HUES48 (cell line): ENCODE measurements around the gene PPP1R13B.
A peak's percentile ranks its signal among the peaks of the same experiment; 100 is the strongest.

Experiments
- H3K27ac ChIP-seq: one replicate; pipeline ENCODE4 v1.7.0; 2013; ENCODE audit warnings: low read depth, low read length, inconsistent platforms
- H3K27me3 ChIP-seq: 2 replicates; pipeline ENCODE4 v1.6.1; 2013; ENCODE audit warnings: mild to moderate bottlenecking, low read length; ENCODE audit not compliant: control insufficient read depth, insufficient read depth
- H3K36me3 ChIP-seq: 2 replicates; pipeline ENCODE4 v1.6.1; 2013; ENCODE audit warnings: low read length; ENCODE audit not compliant: control insufficient read depth, insufficient read depth
- H3K4me1 ChIP-seq: 2 replicates; pipeline ENCODE4 v1.6.1; 2013; ENCODE audit warnings: mild to moderate bottlenecking, low read length; ENCODE audit not compliant: control insufficient read depth, insufficient read depth
- H3K4me3 ChIP-seq: 2 replicates; pipeline ENCODE4 v1.5.1; 2013; ENCODE audit warnings: mild to moderate bottlenecking, low read depth, low read length
- H3K9ac ChIP-seq: 2 replicates; pipeline ENCODE4 v1.6.1; 2013; ENCODE audit warnings: mild to moderate bottlenecking, low read depth, low read length, moderate library complexity
- H3K9me3 ChIP-seq: 2 replicates; pipeline ENCODE4 v1.6.1; 2013; ENCODE audit warnings: low read length; ENCODE audit not compliant: control insufficient read depth, insufficient read depth

The PPP1R13B gene, protein sequence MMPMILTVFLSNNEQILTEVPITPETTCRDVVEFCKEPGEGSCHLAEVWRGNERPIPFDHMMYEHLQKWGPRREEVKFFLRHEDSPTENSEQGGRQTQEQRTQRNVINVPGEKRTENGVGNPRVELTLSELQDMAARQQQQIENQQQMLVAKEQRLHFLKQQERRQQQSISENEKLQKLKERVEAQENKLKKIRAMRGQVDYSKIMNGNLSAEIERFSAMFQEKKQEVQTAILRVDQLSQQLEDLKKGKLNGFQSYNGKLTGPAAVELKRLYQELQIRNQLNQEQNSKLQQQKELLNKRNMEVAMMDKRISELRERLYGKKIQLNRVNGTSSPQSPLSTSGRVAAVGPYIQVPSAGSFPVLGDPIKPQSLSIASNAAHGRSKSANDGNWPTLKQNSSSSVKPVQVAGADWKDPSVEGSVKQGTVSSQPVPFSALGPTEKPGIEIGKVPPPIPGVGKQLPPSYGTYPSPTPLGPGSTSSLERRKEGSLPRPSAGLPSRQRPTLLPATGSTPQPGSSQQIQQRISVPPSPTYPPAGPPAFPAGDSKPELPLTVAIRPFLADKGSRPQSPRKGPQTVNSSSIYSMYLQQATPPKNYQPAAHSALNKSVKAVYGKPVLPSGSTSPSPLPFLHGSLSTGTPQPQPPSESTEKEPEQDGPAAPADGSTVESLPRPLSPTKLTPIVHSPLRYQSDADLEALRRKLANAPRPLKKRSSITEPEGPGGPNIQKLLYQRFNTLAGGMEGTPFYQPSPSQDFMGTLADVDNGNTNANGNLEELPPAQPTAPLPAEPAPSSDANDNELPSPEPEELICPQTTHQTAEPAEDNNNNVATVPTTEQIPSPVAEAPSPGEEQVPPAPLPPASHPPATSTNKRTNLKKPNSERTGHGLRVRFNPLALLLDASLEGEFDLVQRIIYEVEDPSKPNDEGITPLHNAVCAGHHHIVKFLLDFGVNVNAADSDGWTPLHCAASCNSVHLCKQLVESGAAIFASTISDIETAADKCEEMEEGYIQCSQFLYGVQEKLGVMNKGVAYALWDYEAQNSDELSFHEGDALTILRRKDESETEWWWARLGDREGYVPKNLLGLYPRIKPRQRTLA

DNA sequence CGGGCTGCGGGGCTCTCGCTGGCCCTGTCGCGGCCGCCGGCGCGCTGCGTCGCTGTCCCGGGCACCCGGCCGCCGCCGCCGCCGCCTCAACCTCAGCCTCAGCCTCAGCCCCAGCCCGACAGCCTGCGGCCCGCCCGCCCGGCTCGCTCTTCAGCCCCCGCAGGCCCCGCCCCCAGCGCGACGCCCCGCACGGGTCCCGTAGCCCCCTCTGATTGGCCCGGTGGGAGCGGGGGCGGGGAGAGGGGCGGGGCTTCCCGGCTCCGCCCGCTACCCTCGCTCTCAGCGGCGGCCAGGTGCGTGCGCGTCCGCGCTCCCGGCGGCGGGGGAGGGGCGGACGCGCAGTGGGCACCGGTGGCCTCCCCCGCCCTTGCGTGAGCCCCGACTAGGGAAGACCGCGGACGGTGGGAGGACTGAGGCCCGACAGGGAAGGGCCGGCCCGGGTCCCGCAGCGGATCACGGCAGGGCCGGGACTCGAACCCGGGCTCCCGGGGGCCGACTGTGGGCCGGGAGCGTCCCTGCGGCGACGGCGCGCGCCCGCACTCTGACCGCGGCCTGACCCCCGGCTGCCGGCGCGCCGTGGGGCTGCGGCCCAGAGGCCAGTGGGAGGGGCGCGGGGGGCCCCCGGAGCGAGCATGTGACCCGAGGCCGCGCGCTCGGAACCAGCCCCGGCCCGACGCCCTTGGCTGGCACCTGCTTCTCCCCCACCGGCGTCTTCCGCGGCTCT lies at the start of gene PPP1R13B:
Gene PPP1R13B (minus strand): TSS at position 125 of the 724 bp plus-strand sequence. CDS start 268 bp downstream, outside the sequence.
- Histone ChIP-seq H3K27ac (no peak within 1 kb of the TSS), H3K9me3 (no peaks in the 10 kb centered on the region), H3K4me3 (peak within 1 kb of the TSS; percentile 79)

DNA sequence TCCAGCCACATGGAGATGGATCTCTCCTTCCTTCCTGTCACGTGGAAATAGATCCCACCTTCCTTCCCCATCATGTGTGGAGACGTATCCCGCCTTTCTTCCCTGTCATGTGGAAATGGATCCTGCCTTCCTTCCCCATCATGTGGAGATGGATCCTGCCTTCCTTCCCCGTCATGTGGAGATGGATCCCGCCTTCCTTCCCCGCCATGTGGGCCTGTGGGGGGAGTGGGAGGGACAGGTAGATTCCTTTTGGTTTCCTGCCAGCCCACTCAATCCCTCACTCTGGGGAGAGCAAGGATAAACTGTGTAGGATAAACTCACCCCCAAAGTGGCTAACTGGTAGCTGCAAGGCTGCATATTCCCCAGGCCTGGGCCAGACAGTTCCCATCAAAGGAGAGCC lies 49.2 kb upstream of the PPP1R13B start:
- 0 out of 2 replicates have a peak, but pooled peaks cover 3% of the 10 kb centered on the region for H3K9me3 ChIP-seq
- H3K27ac ChIP-seq: no peak overlapping the region
- no peak overlapping the region for H3K9ac ChIP-seq
- no peaks in the 10 kb centered on the region for H3K27me3 ChIP-seq
- H3K4me3 ChIP-seq: no peak overlapping the region
- H3K36me3 ChIP-seq: no peaks in the 10 kb centered on the region
- H3K4me1 ChIP-seq: no peaks in the 10 kb centered on the region

More for the DNA sequence above, at the start of gene PPP1R13B:
- H3K27me3 ChIP-seq: peaks cover 39% of the 10 kb centered on the region
- peak within 1 kb of the TSS; percentile 51; the same call in 1 of the 2 replicates for H3K9ac ChIP-seq
- no peaks in the 10 kb centered on the region for H3K36me3 ChIP-seq
- peaks cover 7% of the 10 kb centered on the region for H3K4me1 ChIP-seq

DNA sequence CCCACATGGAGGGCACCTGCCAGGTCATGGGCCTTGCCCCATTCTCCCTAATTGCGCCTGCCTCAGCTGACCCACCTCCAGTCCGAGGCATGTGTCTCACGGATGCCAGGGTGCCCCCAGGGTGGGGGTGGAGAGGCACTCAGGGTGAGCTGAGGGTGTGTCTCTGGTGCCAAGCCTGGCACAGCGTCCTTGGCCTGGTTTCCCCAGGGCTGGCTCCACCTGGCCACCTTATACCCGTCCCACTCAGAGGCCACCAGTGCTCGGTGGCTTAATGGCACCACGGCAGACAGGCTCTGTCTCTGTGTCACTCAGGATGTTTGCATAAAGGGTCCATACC lies 47.3 kb upstream of the PPP1R13B start:
- Histone ChIP-seq H3K4me1 (no peaks in the 10 kb centered on the region), H3K9me3 (0 out of 2 replicates have a peak, but pooled peaks cover 3% of the 10 kb centered on the region), H3K27ac (no peak overlapping the region), H3K4me3 (no peak overlapping the region), H3K9ac (no peak overlapping the region), H3K36me3 (no peaks in the 10 kb centered on the region), H3K27me3 (no peaks in the 10 kb centered on the region)

DNA sequence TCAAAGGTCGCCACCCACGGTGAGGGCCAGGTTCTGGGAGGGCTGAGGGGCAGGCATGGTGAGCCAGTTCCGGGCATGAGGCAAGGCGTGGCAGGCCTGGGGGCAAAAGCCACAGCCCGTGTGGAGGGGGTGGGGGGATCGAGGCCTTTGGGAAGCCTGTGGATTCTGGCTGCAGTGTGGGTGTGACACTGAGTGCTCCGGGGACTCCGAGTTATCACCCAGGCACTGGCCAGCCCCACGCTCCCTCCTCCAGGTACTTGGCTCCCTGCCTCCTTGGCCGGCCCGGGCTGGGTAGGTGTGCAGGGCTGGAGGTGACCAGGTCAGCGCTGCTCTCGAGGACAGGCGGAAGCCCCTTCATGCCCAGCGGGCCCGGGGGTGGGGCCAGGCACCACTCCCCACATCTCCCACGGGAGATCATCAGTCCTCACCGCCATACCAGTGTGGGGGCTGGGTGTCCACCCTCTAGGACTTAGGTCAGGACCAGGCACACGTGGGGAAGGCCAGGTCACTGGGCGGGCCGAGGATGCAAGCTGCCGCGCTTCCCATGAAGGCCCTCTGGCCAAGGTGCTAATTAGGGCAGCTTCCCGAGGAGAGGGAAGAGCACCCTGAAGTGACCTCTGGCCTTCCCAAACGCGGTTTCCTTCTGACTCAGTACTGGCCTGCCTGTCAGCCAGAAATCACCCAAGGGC lies 46.8 kb upstream of the PPP1R13B start:
- no peak overlapping the region for H3K4me3 ChIP-seq
- no peaks in the 10 kb centered on the region for H3K4me1 ChIP-seq
- H3K36me3 ChIP-seq: no peaks in the 10 kb centered on the region
- 0 out of 2 replicates have a peak, but pooled peaks cover 3% of the 10 kb centered on the region for H3K9me3 ChIP-seq
- H3K9ac ChIP-seq: no peak overlapping the region
- no peak overlapping the region for H3K27ac ChIP-seq
- no peaks in the 10 kb centered on the region for H3K27me3 ChIP-seq

DNA sequence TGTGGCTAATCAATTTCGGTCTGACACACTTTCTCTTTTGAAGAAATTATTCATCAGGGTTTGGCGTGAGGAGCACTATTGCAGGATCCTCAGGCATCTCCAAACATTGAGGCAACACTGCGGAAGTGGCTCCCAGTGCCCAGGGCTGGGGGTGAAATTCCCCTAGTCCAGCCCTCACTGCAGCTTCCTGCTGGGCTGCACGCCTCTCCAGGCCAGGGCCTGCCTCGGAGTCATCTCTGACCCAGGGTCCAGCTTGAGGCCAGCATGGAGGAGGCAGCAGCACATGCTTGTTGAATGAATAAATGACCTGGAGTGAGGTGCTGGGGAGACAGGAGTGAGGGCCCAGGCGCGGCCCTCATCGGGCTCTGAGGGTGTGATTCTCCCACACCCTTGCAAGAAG lies 44.9 kb upstream of the PPP1R13B start:
- no peaks in the 10 kb centered on the region for H3K36me3 ChIP-seq
- H3K9ac ChIP-seq: no peak overlapping the region
- 0 out of 2 replicates have a peak, but pooled peaks cover 3% of the 10 kb centered on the region for H3K9me3 ChIP-seq
- no peaks in the 10 kb centered on the region for H3K27me3 ChIP-seq
- no peak overlapping the region for H3K27ac ChIP-seq
- H3K4me1 ChIP-seq: no peaks in the 10 kb centered on the region
- no peak overlapping the region for H3K4me3 ChIP-seq

DNA sequence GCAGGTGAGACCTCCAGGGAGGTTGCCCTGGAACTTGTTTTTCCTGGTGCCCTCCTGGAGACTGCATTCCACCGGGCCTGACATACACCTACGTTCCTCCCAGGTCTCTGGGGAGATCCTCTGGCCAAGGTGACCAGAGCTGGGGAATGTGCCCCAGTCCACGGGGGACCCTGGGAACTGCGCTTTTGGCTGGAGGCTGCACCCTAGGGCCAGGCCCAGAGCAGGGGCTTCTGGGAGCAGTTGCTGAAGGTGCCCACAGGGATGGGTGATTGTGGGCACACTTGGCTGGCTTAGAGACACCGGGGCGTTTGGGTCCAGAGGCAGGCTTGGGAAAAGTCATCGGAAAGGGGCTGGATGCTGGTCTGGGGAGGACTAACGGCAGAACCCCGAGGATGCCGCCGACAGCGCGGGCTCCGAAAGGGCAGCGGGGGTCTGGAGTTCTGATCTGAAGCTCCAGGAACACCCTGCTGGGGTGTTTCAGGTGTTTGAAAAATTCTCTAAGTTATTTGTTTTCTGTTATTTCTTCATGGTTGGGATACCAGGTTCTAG lies 44.4 kb upstream of the PPP1R13B start:
- H3K4me1 ChIP-seq: no peaks in the 10 kb centered on the region
- H3K36me3 ChIP-seq: no peaks in the 10 kb centered on the region
- H3K27ac ChIP-seq: no peak overlapping the region
- H3K27me3 ChIP-seq: no peaks in the 10 kb centered on the region
- no peak overlapping the region for H3K9ac ChIP-seq
- 0 out of 2 replicates have a peak, but pooled peaks cover 3% of the 10 kb centered on the region for H3K9me3 ChIP-seq
- H3K4me3 ChIP-seq: no peak overlapping the region

DNA sequence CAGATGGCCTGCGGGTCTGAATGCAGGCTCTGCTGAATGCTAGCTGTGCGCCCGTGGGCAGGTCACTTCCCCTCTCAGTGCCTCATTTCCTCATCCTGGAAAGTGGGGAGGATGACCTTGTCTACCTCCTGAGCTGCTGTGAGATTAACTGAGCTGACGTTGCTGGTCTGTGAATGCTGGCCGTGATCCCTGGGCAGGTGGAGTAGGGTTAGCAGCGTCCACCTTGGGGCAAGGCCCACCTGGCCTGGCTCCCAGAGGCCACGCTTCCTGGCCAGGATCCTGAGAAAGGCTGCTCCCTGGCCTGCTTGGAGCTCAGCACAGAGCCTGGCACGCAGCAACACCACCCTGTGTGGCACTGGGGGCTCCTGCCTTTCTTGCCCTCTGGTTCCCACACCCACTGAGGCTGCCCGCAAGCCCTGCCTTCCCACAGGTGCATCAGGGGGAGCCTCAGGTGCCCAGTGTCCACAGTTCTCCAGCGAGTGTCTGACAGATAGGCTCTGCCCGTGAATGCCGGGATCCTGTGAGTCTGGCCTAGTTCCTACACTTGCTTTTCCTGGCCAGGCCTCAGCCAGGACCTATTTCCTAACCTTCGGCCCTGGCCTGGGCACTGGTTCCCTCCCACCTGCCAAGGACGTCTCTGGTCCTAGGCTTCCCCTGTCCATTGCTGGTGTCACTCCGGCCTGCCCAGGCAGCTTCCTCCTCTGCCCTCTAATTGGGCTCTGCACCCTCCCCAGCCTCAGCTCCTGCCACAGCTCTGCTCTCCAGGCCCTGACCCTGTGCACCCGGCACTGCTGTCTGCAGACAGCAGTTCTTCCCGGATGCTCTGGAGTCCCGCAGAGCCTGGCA lies 43.7 kb upstream of the PPP1R13B start:
- H3K27ac ChIP-seq: no peak overlapping the region
- H3K9ac ChIP-seq: no peak overlapping the region
- H3K36me3 ChIP-seq: no peaks in the 10 kb centered on the region
- no peaks in the 10 kb centered on the region for H3K9me3 ChIP-seq
- no peak overlapping the region for H3K4me3 ChIP-seq
- H3K27me3 ChIP-seq: no peaks in the 10 kb centered on the region
- H3K4me1 ChIP-seq: no peaks in the 10 kb centered on the region

DNA sequence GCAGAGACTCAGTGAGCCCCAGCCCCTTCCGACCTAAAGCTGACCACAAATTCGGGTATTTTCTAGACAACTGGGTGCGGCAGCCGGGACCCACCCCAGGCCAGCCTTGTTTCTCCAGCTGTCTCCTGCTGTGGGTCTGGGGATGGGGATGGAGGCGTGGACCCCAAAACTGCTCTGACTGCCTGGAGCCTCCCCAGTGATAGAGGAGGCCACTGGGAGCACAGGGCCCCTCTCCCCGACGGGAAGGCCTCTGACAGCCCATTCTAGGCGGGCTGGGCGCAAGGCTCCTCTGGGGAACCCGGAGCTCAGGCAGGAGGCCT lies 42.6 kb upstream of the PPP1R13B start:
- no peaks in the 10 kb centered on the region for H3K9me3 ChIP-seq
- no peak overlapping the region for H3K9ac ChIP-seq
- no peak overlapping the region for H3K27ac ChIP-seq
- no peak overlapping the region for H3K4me3 ChIP-seq
- H3K4me1 ChIP-seq: no peaks in the 10 kb centered on the region
- no peaks in the 10 kb centered on the region for H3K36me3 ChIP-seq
- H3K27me3 ChIP-seq: no peaks in the 10 kb centered on the region

DNA sequence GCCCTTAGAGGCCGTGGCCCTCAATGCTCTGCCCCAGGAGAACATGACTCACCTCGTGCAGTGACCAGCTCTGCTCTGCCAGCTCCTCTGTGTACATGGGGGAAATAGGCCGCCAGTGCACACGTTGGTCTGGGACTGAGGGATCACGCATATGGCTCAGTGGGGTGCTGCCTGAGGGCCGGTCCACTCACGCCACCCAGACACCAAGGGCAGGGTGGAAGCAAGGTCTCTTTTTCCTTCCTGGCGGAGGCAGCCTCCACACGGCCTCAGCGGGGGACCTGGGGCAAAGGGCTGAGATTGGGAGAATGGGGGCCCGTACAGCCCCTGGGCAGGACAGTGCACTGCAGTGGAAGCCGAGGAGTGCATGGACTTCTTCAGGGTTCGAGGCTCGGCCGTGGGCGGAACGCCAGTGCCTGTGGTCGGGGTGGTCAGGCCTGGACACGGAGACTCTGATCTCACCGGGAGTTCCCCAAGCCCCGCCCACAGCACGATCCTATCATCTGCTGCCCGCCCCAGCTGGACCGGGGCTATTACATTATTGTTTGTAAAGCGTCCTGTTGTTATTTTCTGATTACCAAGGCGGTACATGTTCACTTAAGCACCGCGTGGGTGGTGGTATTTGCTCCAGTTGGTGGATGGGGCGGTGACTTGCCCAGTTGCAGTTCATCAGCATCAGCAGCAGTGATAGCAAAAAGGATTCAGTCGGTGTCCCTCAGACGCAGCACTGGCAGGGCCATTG lies 42.1 kb upstream of the PPP1R13B start:
- H3K36me3 ChIP-seq: no peaks in the 10 kb centered on the region
- no peak overlapping the region for H3K27ac ChIP-seq
- no peaks in the 10 kb centered on the region for H3K4me1 ChIP-seq
- H3K27me3 ChIP-seq: no peaks in the 10 kb centered on the region
- H3K9me3 ChIP-seq: no peaks in the 10 kb centered on the region
- no peak overlapping the region for H3K4me3 ChIP-seq
- H3K9ac ChIP-seq: no peak overlapping the region
